BLaER1 treated with 17β-estradiol and CSF1 and Interleukin-3, amounts not matched to agents 10 nM and 100 nM (cell line): ENCODE data around the gene CENPB.
A peak's percentile ranks its signal among the peaks of the same experiment; 100 is the strongest.

ENCODE experiments used
- H3K27ac ChIP-seq, 11 experiments: shearing (Covaris generic); formaldehyde crosslinking; 2 replicates each; pipeline ENCODE4 v1.8.1; 2022
- H3K27me3 ChIP-seq, 11 experiments: shearing (Covaris generic); formaldehyde crosslinking; 2 replicates each; pipeline ENCODE4 v1.8.1; 2022
- H3K36me3 ChIP-seq, 11 experiments: shearing (Covaris generic); formaldehyde crosslinking; 2 replicates each; pipeline ENCODE4 v1.8.1; 2022
- H3K4me1 ChIP-seq, 10 experiments: shearing (Covaris generic); formaldehyde crosslinking; 2 replicates each; pipeline ENCODE4 v1.8.1; 2022
- H3K4me2 ChIP-seq, 11 experiments: shearing (Covaris generic); formaldehyde crosslinking; 2 replicates each; pipeline ENCODE4 v1.8.1; 2022
- H3K4me3 ChIP-seq, 10 experiments: shearing (Covaris generic); formaldehyde crosslinking; 2 replicates each; pipeline ENCODE4 v1.8.1; 2022
- H3K9ac ChIP-seq, 11 experiments: shearing (Covaris generic); formaldehyde crosslinking; 2 replicates each; pipeline ENCODE4 v1.8.1; 2022
- H3K9me3 ChIP-seq, 11 experiments: shearing (Covaris generic); formaldehyde crosslinking; replicated peaks in 1 of 11; 2 replicates each; pipeline ENCODE4 v1.8.1; 2022
- H4K20me1 ChIP-seq, 11 experiments: shearing (Covaris generic); formaldehyde crosslinking; 2 replicates each; pipeline ENCODE4 v1.8.1; 2022
- Cebpa-rat ChIP-seq, 11 experiments: shearing (Covaris generic); IDR thresholded peaks; 2 replicates each; pipeline ENCODE4 v1.8.1; 2022

Gene CENPB

GRCh38 chr20:3771552-3772058 lies 14.9 kb downstream of the CENPB start:
- Histone ChIP-seq H3K4me1 (peaks cover 24 to 41% (median 33%) of the 10 kb centered on the region in 10 experiments), H3K36me3 (no peaks in the 10 kb centered on the region), H3K4me2 (no peak overlapping the region), H3K4me3 (no peak overlapping the region), H3K27ac (no peak overlapping the region), H3K9ac (no peak overlapping the region), H3K9me3 (peaks cover 0 to 17% (median 9%) of the 10 kb centered on the region in 11 experiments; a peak in 12 of 22 replicates), H4K20me1 (peaks cover 0 to 9% (median 0%) of the 10 kb centered on the region in 11 experiments; a peak in 5 of 22 replicates), H3K27me3 (peaks cover 3 to 16% (median 14%) of the 10 kb centered on the region in 11 experiments)
- no peak for TF ChIP-seq Cebpa-rat (IDR thresholded peaks at IDR 0.05)

GRCh38 chr20:3768342-3769130 lies 18.0 kb downstream of the CENPB start:
- Histone ChIP-seq H3K9me3 (peaks cover 0 to 6% (median 0%) of the 10 kb centered on the region in 11 experiments; a peak in 4 of 22 replicates), H3K4me3 (peak overlapping the region; percentile 77 to 97 (median 86)), H3K27ac (peak overlapping the region; percentile 76 to 98 (median 96)), H3K9ac (peak overlapping the region; percentile 84 to 95 (median 91)), H3K4me1 (peaks cover 55 to 72% (median 64%) of the 10 kb centered on the region in 10 experiments), H4K20me1 (peaks cover 0 to 39% (median 22%) of the 10 kb centered on the region in 11 experiments; a peak in 12 of 22 replicates), H3K36me3 (peaks cover 0 to 17% (median 0%) of the 10 kb centered on the region in 11 experiments; a peak in 3 of 22 replicates), H3K27me3 (no peaks in the 10 kb centered on the region), H3K4me2 (peak overlapping the region; percentile 77 to 100 (median 96))
- TF ChIP-seq Cebpa-rat (IDR thresholded peaks at IDR 0.05): no peak

GRCh38 chr20:3767427-3768341 lies 18.9 kb downstream of the CENPB start, which contains the start of gene ADISSP:
Gene ADISSP, minus strand, starts transcription at chr20:3767753. Its CDS starts 7,653 bp downstream, at chr20:3760100.
- Histone ChIP-seq H3K9ac (peak within 1 kb of the TSS; percentile 84 to 95 (median 91)), H3K4me3 (peak within 1 kb of the TSS; percentile 77 to 97 (median 86)), H4K20me1 (peaks cover 0 to 45% (median 24%) of the 10 kb centered on the region in 11 experiments; a peak in 13 of 22 replicates), H3K27me3 (no peaks in the 10 kb centered on the region), H3K4me2 (peak within 1 kb of the TSS; percentile 92 to 100 (median 99)), H3K9me3 (peaks cover 0 to 6% (median 0%) of the 10 kb centered on the region in 11 experiments; a peak in 4 of 22 replicates), H3K27ac (peak within 1 kb of the TSS; percentile 76 to 98 (median 96)), H3K4me1 (peaks cover 61 to 78% (median 70%) of the 10 kb centered on the region in 10 experiments), H3K36me3 (peaks cover 0 to 17% (median 0%) of the 10 kb centered on the region in 11 experiments; a peak in 6 of 22 replicates)
- TF ChIP-seq Cebpa-rat (IDR thresholded peaks at IDR 0.05): no peak

- Histone ChIP-seq H3K9ac (peak overlapping the region; percentile 81 to 95 (median 91)), H3K4me3 (peak overlapping the region; percentile 77 to 97 (median 86)), H3K4me1 (peaks cover 64 to 84% (median 76%) of the 10 kb centered on the region in 10 experiments), H3K27ac (peak overlapping the region; percentile 37 to 98 (median 96); a peak in 21 of 22 replicates), H3K27me3 (no peaks in the 10 kb centered on the region), H3K36me3 (peaks cover 0 to 23% (median 4%) of the 10 kb centered on the region in 11 experiments; a peak in 16 of 22 replicates), H3K9me3 (peaks cover 0 to 2% (median 0%) of the 10 kb centered on the region in 11 experiments; a peak in 2 of 22 replicates), H3K4me2 (peak overlapping the region; percentile 92 to 100 (median 99)), H4K20me1 (peaks cover 0 to 51% (median 30%) of the 10 kb centered on the region in 11 experiments; a peak in 14 of 22 replicates)
- TF ChIP-seq Cebpa-rat (IDR thresholded peaks at IDR 0.05): no peak
These were observed 19.5 kb downstream of the CENPB start for GRCh38 chr20:3767110-3767426.

GRCh38 chr20:3766422-3767109 lies 20.0 kb downstream of the CENPB start:
- Histone ChIP-seq H3K36me3 (peaks cover 4 to 28% (median 9%) of the 10 kb centered on the region in 11 experiments; a peak in 19 of 22 replicates), H3K27ac (peak overlapping the region; percentile 37 to 98 (median 96); a peak in 21 of 22 replicates), H3K9me3 (no peaks in the 10 kb centered on the region), H3K4me3 (peak overlapping the region; percentile 77 to 97 (median 86)), H4K20me1 (peaks cover 0 to 56% (median 35%) of the 10 kb centered on the region in 11 experiments; a peak in 16 of 22 replicates), H3K4me1 (peaks cover 69 to 89% (median 81%) of the 10 kb centered on the region in 10 experiments), H3K9ac (peak overlapping the region; percentile 81 to 95 (median 91)), H3K4me2 (peak overlapping the region; percentile 92 to 100 (median 99)), H3K27me3 (no peaks in the 10 kb centered on the region)
- TF ChIP-seq Cebpa-rat (IDR thresholded peaks at IDR 0.05): no peak

GRCh38 chr20:3765171-3765882 lies 21.2 kb downstream of the CENPB start:
- Histone ChIP-seq H3K36me3 (peaks cover 6 to 37% (median 15%) of the 10 kb centered on the region in 11 experiments; a peak in 20 of 22 replicates), H3K27me3 (no peaks in the 10 kb centered on the region), H3K9me3 (no peaks in the 10 kb centered on the region), H3K9ac (peak overlapping the region; percentile 81 to 95 (median 91)), H3K27ac (peak overlapping the region; percentile 37 to 98 (median 96); a peak in 21 of 22 replicates), H3K4me2 (peak overlapping the region; percentile 92 to 100 (median 99)), H3K4me3 (peak overlapping the region; percentile 17 to 97 (median 86); a peak in 19 of 20 replicates), H3K4me1 (peaks cover 79 to 92% (median 86%) of the 10 kb centered on the region in 10 experiments), H4K20me1 (peaks cover 0 to 68% (median 40%) of the 10 kb centered on the region in 11 experiments; a peak in 17 of 22 replicates)
- TF ChIP-seq Cebpa-rat (IDR thresholded peaks at IDR 0.05): peak in 2 of 11 experiments; percentile 64 to 67; a peak in 4 of 22 replicates

GRCh38 chr20:3764659-3765058 lies 21.9 kb downstream of the CENPB start:
- peak overlapping the region; percentile 92 to 100 (median 99) for H3K4me2 ChIP-seq
- no peaks in the 10 kb centered on the region for H3K27me3 ChIP-seq
- H3K36me3 ChIP-seq: peaks cover 9 to 43% (median 21%) of the 10 kb centered on the region in 11 experiments; a peak in 21 of 22 replicates
- H3K9ac ChIP-seq: peak overlapping the region; percentile 81 to 95 (median 91); a peak in 20 of 22 replicates
- H3K4me1 ChIP-seq: peaks cover 79 to 92% (median 86%) of the 10 kb centered on the region in 10 experiments
- TF ChIP-seq Cebpa-rat (IDR thresholded peaks at IDR 0.05): no peak
- peaks cover 6 to 75% (median 47%) of the 10 kb centered on the region in 11 experiments; a peak in 19 of 22 replicates for H4K20me1 ChIP-seq
- no peaks in the 10 kb centered on the region for H3K9me3 ChIP-seq
- peak overlapping the region; percentile 17 to 97 (median 86); a peak in 16 of 20 replicates for H3K4me3 ChIP-seq
- peak overlapping the region; percentile 24 to 98 (median 96); a peak in 21 of 22 replicates for H3K27ac ChIP-seq
